H1 (cell line): ENCODE results near the gene NRL. TPM values are rescaled to one million over a fixed set of nuclear protein-coding genes. Genes with fewer than 3 reads are reported as not detected.

Source experiments
- CTCF ChIA-PET: fragments of 300-600 bp; sonication (Branson Sonifier 250); formaldehyde crosslinking; loops from one replicate; lab custom pipeline; 2021; ENCODE audit not compliant: partially characterized antibody; lab: Charles Lee
- POLR2A ChIA-PET: fragments of 300-600 bp; sonication (Branson Sonifier 250); formaldehyde crosslinking; loops from one replicate; lab custom pipeline; 2021; ENCODE audit warnings: inconsistent platforms; ENCODE audit not compliant: partially characterized antibody; lab: Charles Lee
- DNase-seq, 2 experiments: peaks; one replicate each; pipeline versions ENCODE4 v3.0.0 to v3.0.0-alpha.2; 2010 to 2022; ENCODE audit warnings: low spot score in 2 of 2, low read depth in 1 of 2, mixed read lengths in 1 of 2
- FAIRE-seq: peaks from 2 replicates; lab custom pipeline; 2011; peaks lifted over from hg19 to GRCh38; lab: Jason Lieb, UNC
- H2AFZ ChIP-seq: 2 replicates; pipeline ENCODE4 v1.8.1; 2012; ENCODE audit warnings: low read length, inconsistent platforms
- H2AK5ac ChIP-seq: 2 replicates; pipeline ENCODE4 v1.6.1; 2013; ENCODE audit warnings: low read depth, low read length
- H2BK120ac ChIP-seq: replicated peaks from 2 replicates; pipeline ENCODE3; 2013; ENCODE audit warnings: low read depth, low read length, inconsistent platforms
- H2BK12ac ChIP-seq: 2 replicates; pipeline ENCODE4 v1.6.1; 2013; ENCODE audit warnings: low read depth, low read length
- H2BK15ac ChIP-seq: 2 replicates; pipeline ENCODE4 v1.6.1; 2013; ENCODE audit warnings: low read length
- H2BK20ac ChIP-seq: 2 replicates; pipeline ENCODE4 v1.6.1; 2013; ENCODE audit warnings: low read length
- H2BK5ac ChIP-seq: 2 replicates; pipeline ENCODE4 v1.6.1; 2013; ENCODE audit warnings: low read depth, low read length
- H3K14ac ChIP-seq: 2 replicates; pipeline ENCODE4 v1.6.1; 2013; ENCODE audit warnings: inconsistent platforms; ENCODE audit not compliant: insufficient read length
- H3K18ac ChIP-seq: 2 replicates; pipeline ENCODE4 v1.6.1; 2013; ENCODE audit warnings: low read length; ENCODE audit errors: extremely low read depth
- H3K23ac ChIP-seq: 2 replicates; pipeline ENCODE4 v1.6.1; 2013; ENCODE audit warnings: inconsistent platforms; ENCODE audit not compliant: insufficient read length
- H3K23me2 ChIP-seq: 2 replicates; pipeline ENCODE4 v1.6.1; 2013; ENCODE audit warnings: low read depth, low read length
- H3K27ac ChIP-seq: 2 replicates; pipeline ENCODE4 v1.6.1; 2011; ENCODE audit warnings: low read depth, low read length, inconsistent platforms
- H3K27me3 ChIP-seq, 4 experiments: replicated peaks in 1 of 4; 1 replicate in 1 of 4; 2 replicates in 3 of 4; pipeline versions ENCODE4 v1.6.1 to v1.8.1; 2011 to 2013; ENCODE audit warnings: low read length in 3 of 4, mild to moderate bottlenecking in 3 of 4, inconsistent platforms in 2 of 4, mixed read lengths in 2 of 4, moderate library complexity in 1 of 4; ENCODE audit not compliant: control insufficient read depth in 3 of 4, insufficient read depth in 3 of 4; ENCODE audit errors: extremely low read depth in 1 of 4
- H3K36me3 ChIP-seq, 4 experiments: 2 replicates each; pipeline versions ENCODE4 v1.6.1 to v1.8.1; 2011 to 2013; ENCODE audit warnings: mild to moderate bottlenecking in 4 of 4, low read length in 3 of 4, moderate library complexity in 2 of 4, control low read depth in 1 of 4, inconsistent platforms in 1 of 4; ENCODE audit not compliant: insufficient read depth in 4 of 4, control insufficient read depth in 2 of 4
- H3K4ac ChIP-seq: replicated peaks from 2 replicates; pipeline ENCODE3; 2013; ENCODE audit warnings: low read length, low read depth, mixed read lengths, inconsistent platforms; ENCODE audit not compliant: insufficient read length
- H3K4me1 ChIP-seq, 4 experiments: replicated peaks in 1 of 4; 1 replicate in 1 of 4; 2 replicates in 3 of 4; pipeline versions ENCODE4 v1.6.1 to v1.8.1; 2011 to 2013; ENCODE audit warnings: low read length in 3 of 4, inconsistent platforms in 2 of 4, mixed read lengths in 1 of 4; ENCODE audit not compliant: insufficient read depth in 4 of 4, control insufficient read depth in 3 of 4
- H3K4me2 ChIP-seq, 2 experiments: 2 replicates each; pipeline versions ENCODE4 v1.6.1 to v1.8.1; 2011 to 2013; ENCODE audit warnings: low read depth in 2 of 2, low read length in 2 of 2, control low read depth in 1 of 2, inconsistent platforms in 1 of 2, mild to moderate bottlenecking in 1 of 2; ENCODE audit not compliant: insufficient read depth in 1 of 2
- H3K4me3 ChIP-seq, 4 experiments: fragments of 200-600, 300-600 bp in 1 of 4; sonication (generic), shearing (Covaris generic), sonication (Bioruptor Twin) in 1 of 4; 2 replicates each; pipeline versions ENCODE4 v1.5.1 to v1.8.1; 2011 to 2016; ENCODE audit warnings: low read length in 4 of 4, low read depth in 3 of 4, control low read depth in 2 of 4, inconsistent platforms in 2 of 4, mild to moderate bottlenecking in 2 of 4, mixed read lengths in 1 of 4, moderate library complexity in 1 of 4; ENCODE audit not compliant: insufficient read depth in 2 of 4; ENCODE audit errors: extremely low read depth in 1 of 4
- H3K56ac ChIP-seq: replicated peaks from 2 replicates; pipeline ENCODE3; 2013; ENCODE audit warnings: low read depth, mild to moderate bottlenecking, mixed read lengths, low read length, inconsistent platforms; ENCODE audit not compliant: insufficient read length
- H3K79me1 ChIP-seq: 2 replicates; pipeline ENCODE4 v1.6.1; 2013; ENCODE audit warnings: low read depth, low read length, control low read depth
- H3K79me2 ChIP-seq, 2 experiments: 2 replicates each; pipeline versions ENCODE4 v1.6.1 to v1.8.1; 2012 to 2013; ENCODE audit warnings: low read length in 2 of 2, mild to moderate bottlenecking in 2 of 2, inconsistent platforms in 1 of 2; ENCODE audit not compliant: insufficient read depth in 2 of 2, control insufficient read depth in 1 of 2
- H3K9ac ChIP-seq, 4 experiments: replicated peaks in 1 of 4; 1 replicate in 1 of 4; 2 replicates in 3 of 4; pipeline versions ENCODE4 v1.6.1 to v1.8.1; 2011 to 2013; ENCODE audit warnings: low read depth in 3 of 4, low read length in 3 of 4, control low read depth in 2 of 4, mild to moderate bottlenecking in 2 of 4, moderate library complexity in 2 of 4, inconsistent platforms in 1 of 4; ENCODE audit errors: extremely low read depth in 1 of 4
- H3K9me3 ChIP-seq, 2 experiments: 2 replicates each; pipeline versions ENCODE4 v1.6.1 to v1.8.1; 2012 to 2013; ENCODE audit warnings: mild to moderate bottlenecking in 2 of 2, moderate library complexity in 2 of 2, control low read depth in 1 of 2, inconsistent platforms in 1 of 2, low read depth in 1 of 2, low read length in 1 of 2, mixed read lengths in 1 of 2; ENCODE audit not compliant: insufficient read depth in 2 of 2
- H4K20me1 ChIP-seq, 2 experiments: replicated peaks in 1 of 2; 2 replicates each; pipeline versions ENCODE3 to v1.8.1; 2011 to 2013; ENCODE audit warnings: inconsistent platforms in 2 of 2, low read length in 2 of 2, mild to moderate bottlenecking in 1 of 2; ENCODE audit not compliant: insufficient read depth in 2 of 2, control insufficient read depth in 1 of 2
- H4K5ac ChIP-seq: 2 replicates; pipeline ENCODE4 v1.6.1; 2013; ENCODE audit warnings: low read length, low read depth, mixed read lengths, inconsistent platforms; ENCODE audit not compliant: insufficient read length
- H4K8ac ChIP-seq: 2 replicates; pipeline ENCODE4 v1.8.0; 2013; ENCODE audit warnings: mild to moderate bottlenecking, moderate library complexity, low read length, inconsistent platforms; ENCODE audit not compliant: insufficient read depth; ENCODE audit errors: extremely low read depth
- H4K91ac ChIP-seq: replicated peaks from 2 replicates; pipeline ENCODE3; 2013; ENCODE audit warnings: low read length, mixed read lengths, inconsistent platforms; ENCODE audit not compliant: insufficient read length
- BCL11A ChIP-seq, 2 experiments: IDR thresholded peaks; one replicate each; pipeline ENCODE4 v1.6.1; 2011; ENCODE audit warnings: low read depth in 2 of 2, low read length in 2 of 2, mild to moderate bottlenecking in 2 of 2
- CBX8 ChIP-seq: fragments of 300-800, 300-1000 bp; sonication (generic); IDR thresholded peaks from 2 replicates; pipeline ENCODE4 v1.7.1; 2016; ENCODE audit warnings: low read depth, low read length, borderline replicate concordance
- EGR1 ChIP-seq: IDR thresholded peaks from 2 replicates; pipeline ENCODE4 v1.6.1; 2011; ENCODE audit warnings: low read depth, low read length, borderline replicate concordance
- MAX ChIP-seq: IDR thresholded peaks from 2 replicates; pipeline ENCODE4 v1.6.1; 2012; ENCODE audit warnings: inconsistent platforms
- PHF8 ChIP-seq: fragments of 200-600 bp; sonication (generic); conservative IDR thresholded peaks from 2 replicates; pipeline ENCODE4 v1.7.1; 2012; ENCODE audit warnings: low read depth, mild to moderate bottlenecking, inconsistent platforms, low read length, moderate library complexity
- POU5F1 ChIP-seq: IDR thresholded peaks from 2 replicates; pipeline ENCODE4 v1.6.1; 2011; ENCODE audit warnings: low read depth, mild to moderate bottlenecking, low read length, moderate library complexity
- TAF1 ChIP-seq: IDR thresholded peaks from 2 replicates; pipeline ENCODE4 v1.6.1; 2011; ENCODE audit warnings: mild to moderate bottlenecking, low read depth, low read length
- TCF12 ChIP-seq: IDR thresholded peaks from 2 replicates; pipeline ENCODE4 v1.6.1; 2011; ENCODE audit warnings: low read depth, mild to moderate bottlenecking, low read length
- WGBS, 2 experiments: shearing (Covaris generic) in 1 of 2; methylation state at CpG; one replicate each; pipeline versions ENCODE4 v1.1.6 to v1.1.7; 2013 to 2015; ENCODE audit warnings: low lambda C conversion rate in 2 of 2, mixed read lengths in 2 of 2, inconsistent platforms in 1 of 2, low coverage in 1 of 2, missing lambda C conversion rate in 1 of 2; ENCODE audit not compliant: insufficient replicate concordance in 2 of 2, insufficient coverage in 1 of 2, insufficient read length in 1 of 2; ENCODE audit errors: extremely low coverage in 1 of 2, missing lambda C conversion rate in 1 of 2; 5-methylcytosine and 5-hydroxymethylcytosine counted together
- long read RNA-seq, 2 experiments: library from RNA in 1 of 2; library from capped mRNA in 1 of 2; stranded (forward); transcript quantifications; one replicate each; pipeline ENCODE4 v2.0.0, GENCODE V29; 2021; ENCODE audit warnings: inconsistent platforms in 1 of 2
- polyA minus RNA-seq, 3 experiments: library from RNA; depleted of rRNA, polyadenylated mRNA; stranded (reverse); fragments of >200 nt; gene quantifications; 1 replicate in 2 of 3; 2 replicates in 1 of 3; pipeline ENCODE4 v1.2.3, GENCODE V29; 2011
- polyA plus RNA-seq, 7 experiments: library from polyadenylated mRNA; depleted of rRNA in 3 of 7; stranded (reverse) in 5 of 7; unstranded in 2 of 7; fragments of >200 nt in 5 of 7; fragments of 200-250 nt in 2 of 7; gene quantifications; 1 replicate in 5 of 7; 2 replicates in 1 of 7; 4 replicates in 1 of 7; pipeline versions ENCODE4 v1.2.1 to v1.2.3, GENCODE V29; 2011 to 2013; ENCODE audit warnings: missing spikeins in 2 of 7, mixed read lengths in 2 of 7
- total RNA-seq: library from RNA; stranded (reverse); fragmentation: NEBNext Ultra II Directional; extraction: Animal tissue kit (Norgen Biotek cat#: 25700); gene quantifications from 2 replicates; pipeline ENCODE4 v1.2.1, GENCODE V29; 2021

NRL gene
- 1.1 TPM in 2 replicates for total RNA-seq
- polyA plus RNA-seq (2011; rRNA removed): 2.1 and 2.2 TPM in 2 replicates
- 1.9 TPM for polyA plus RNA-seq (2011; cell fraction: cytosol; rRNA removed)
- polyA plus RNA-seq (2011; cell fraction: nucleus; rRNA removed): 1.8 TPM
- polyA plus RNA-seq (2012, experiment 1 of 2): 0.39 to 1.3 TPM (median 0.65 TPM) in 4 replicates
- 1.0 TPM for polyA plus RNA-seq (2012, experiment 2 of 2)
- 1.1 TPM for polyA plus RNA-seq (2013, experiment 1 of 2)
- polyA plus RNA-seq (2013, experiment 2 of 2): 1.3 TPM
- 0.95 and 1.5 TPM in 2 replicates for polyA minus RNA-seq (2011; rRNA and poly(A)+ RNA removed)
- polyA minus RNA-seq (2011; cell fraction: cytosol; rRNA and poly(A)+ RNA removed): 0.51 TPM
- 2.5 TPM for polyA minus RNA-seq (2011; cell fraction: nucleus; rRNA and poly(A)+ RNA removed)
- long read RNA-seq, experiment 1, partial matches to known transcripts: 0 of 1 reads
- long read RNA-seq, experiment 1, other reads (novel, unspliced or antisense): 0 of 1 reads
- long read RNA-seq, experiment 2: 0 reads

- H2BK15ac ChIP-seq: peak within 1 kb of the TSS; percentile 99; the same call in 1 of the 2 replicates
- H3K56ac ChIP-seq: peak within 1 kb of the TSS; percentile 70
- peaks cover 0 to 10% of the 10 kb centered on the region in 2 experiments; a peak in 2 of 4 replicates for H3K79me2 ChIP-seq
- H3K9ac ChIP-seq: peak within 1 kb of the TSS; percentile 76 to 97 (median 92)
- H3K4me3 ChIP-seq: peak within 1 kb of the TSS; percentile 68 to 89 (median 76)
- peak within 1 kb of the TSS; percentile 97 for H3K27ac ChIP-seq
- peaks cover 0 to 4% (median 2%) of the 10 kb centered on the region in 4 experiments; a peak in 5 of 7 replicates for H3K4me1 ChIP-seq
- H3K23me2 ChIP-seq: peaks cover 7% of the 10 kb centered on the region
- H2AFZ ChIP-seq: peak within 1 kb of the TSS; percentile 89
- FAIRE-seq: peak; percentile 75
- peak; percentile 96 to 99 for DNase-seq
- H3K4me2 ChIP-seq: peak within 1 kb of the TSS; percentile 87 to 91
- peaks cover 5% of the 10 kb centered on the region; the same call in 1 of the 2 replicates for H3K79me1 ChIP-seq
- H2BK20ac ChIP-seq: no peak within 1 kb of the TSS; the same call in 1 of the 2 replicates
- no peaks in the 10 kb centered on the region for H3K27me3 ChIP-seq
- peak within 1 kb of the TSS; percentile 65 for H3K4ac ChIP-seq
- ChIA-PET CTCF (interaction anchor here (0.7 to 2.7 kb wide), 18 partner anchors 15 to 484 kb away, joined by 3 to 20 read pairs (median 4); partner anchors contain the start of genes EMC9, IRF9, PCK2 and PSME2), POLR2A (interaction anchor here (0.6 to 7.1 kb wide), 27 partner anchors 11 to 534 kb away, joined by 3 to 125 read pairs (median 5); partner anchors contain the start of genes CARMIL3, DHRS4L2, EMC9 and FITM1)
- peak within 1 kb of the TSS; percentile 97 for H4K91ac ChIP-seq
- peaks cover 0 to 3% of the 10 kb centered on the region in 2 experiments for H4K20me1 ChIP-seq
- WGBS, 2 experiments: 1% methylated on average over 42 of the region's 65 CpGs; no CpG with 5 or more reads in 1 of the 2 experiments
- peak within 1 kb of the TSS; percentile 88 for H4K5ac ChIP-seq
- H3K9me3 ChIP-seq: no peaks in the 10 kb centered on the region
- no peak within 1 kb of the TSS; the same call in 1 of the 2 replicates for H2AK5ac ChIP-seq
- H3K36me3 ChIP-seq: peaks cover 9 to 24% (median 21%) of the 10 kb centered on the region in 4 experiments
- H3K18ac ChIP-seq: peak within 1 kb of the TSS; percentile 99
- H3K14ac ChIP-seq: peak within 1 kb of the TSS; percentile 8
- H3K23ac ChIP-seq: no peak within 1 kb of the TSS
- peak within 1 kb of the TSS; percentile 96 for H4K8ac ChIP-seq
- H2BK120ac ChIP-seq: no peak within 1 kb of the TSS
- peak within 1 kb of the TSS; percentile 100 for H2BK5ac ChIP-seq
- peak within 1 kb of the TSS; percentile 91 for H2BK12ac ChIP-seq
- TF ChIP-seq BCL11A (IDR thresholded peaks at IDR 0.05; ENCODE audit: low read depth in 2 of 2, low read length in 2 of 2) (no peak), TAF1 (peak; percentile 73), PHF8 (peak; percentile 79), CBX8 (no peak), TCF12 (no peak), POU5F1 (no peak), EGR1 (peak; percentile 60; the same call in 1 of the 2 replicates), MAX (peak; percentile 94)
Observed at GRCh38 chr14:24114532-24115421, at the start of gene NRL, which contains the start of gene DCAF11. TSS of gene NRL (minus strand) at chr14:24114949. CDS start at chr14:24082848, 32,101 bp downstream. TSS of gene DCAF11 (plus strand) at chr14:24114777. CDS start at chr14:24115595, 818 bp downstream.
